HuH-7.5 (cell line): ENCODE results near the gene RYK.

Experiments used
- DNase-seq: peaks from one replicate; pipeline ENCODE4 v3.0.0; 2011; ENCODE audit warnings: low spot score

Gene RYK

GRCh38 chr3:134148534-134148933 lies 102.1 kb downstream of the RYK start:
- no peak for DNase-seq

GRCh38 chr3:134147411-134147810 lies 103.2 kb downstream of the RYK start:
- no peak for DNase-seq

GRCh38 chr3:134146666-134147065 lies 104.0 kb downstream of the RYK start:
- no peak for DNase-seq

GRCh38 chr3:134145183-134145582 lies 105.5 kb downstream of the RYK start:
- DNase-seq: no peak

GRCh38 chr3:134144694-134145093 lies 106.0 kb downstream of the RYK start:
- no peak for DNase-seq

- DNase-seq: no peak
Measured at GRCh38 chr3:134143828-134144401, 106.7 kb downstream of the RYK start.

GRCh38 chr3:134136604-134137003 lies 114.1 kb downstream of the RYK start:
- DNase-seq: no peak

GRCh38 chr3:134134698-134135415 lies 115.8 kb downstream of the RYK start:
- no peak for DNase-seq

GRCh38 chr3:134134240-134134639 lies 116.4 kb downstream of the RYK start:
- DNase-seq: no peak

- no peak for DNase-seq
Measured at GRCh38 chr3:134132961-134133360, 117.7 kb downstream of the RYK start.

GRCh38 chr3:134126153-134126552 lies 124.5 kb downstream of the RYK start:
- DNase-seq: no peak

GRCh38 chr3:134114726-134115125 lies 135.9 kb downstream of the RYK start:
- no peak for DNase-seq

GRCh38 chr3:134111616-134112015 lies 139.0 kb downstream of the RYK start:
- DNase-seq: no peak

- no peak for DNase-seq
Measured at GRCh38 chr3:134110963-134111362, 139.7 kb downstream of the RYK start.
